ENCODE results near the gene HOXB1. TPM values are rescaled to one million over a fixed set of nuclear protein-coding genes. Genes with fewer than 3 reads are reported as not detected.
"Not testable (repeated sequence)": the region's sequence is repeated elsewhere in the genome, so short reads cannot be mapped to it uniquely, and the experiment has no call there.

Gene HOXB1
- polyA plus RNA-seq, 1 donor (not counting 4 experiments of a cell fraction or from before 2014, with no cell fraction given), result not detected

GRCh38 chr17:48483004-48483403 lies 47.8 kb downstream of the HOXB1 start:
- DNase-seq (ENCODE audit: low read depth, low spot score), result peak; percentile 59
- peaks cover 61% of the 10 kb centered on the region for H3K4me1 ChIP-seq (ENCODE audit: control insufficient read depth, extremely low read depth, insufficient read depth, low read length)
- no peak overlapping the region for H2AFZ ChIP-seq (ENCODE audit: control insufficient read depth, low read length)
- H3K9ac ChIP-seq (ENCODE audit: control insufficient read depth, extremely low read depth, insufficient read depth, low read length), result peak overlapping the region; percentile 73
- no peak overlapping the region for H3K4me3 ChIP-seq (ENCODE audit: control insufficient read depth in 2 of 3, extremely low read depth in 1 of 3, insufficient read depth in 2 of 3, low read depth in 1 of 3, low read length in 3 of 3)
- no peaks in the 10 kb centered on the region for H3K27me3 ChIP-seq (ENCODE audit: control insufficient read depth, extremely low read depth, insufficient read depth, low read length)
- TF ChIP-seq CTCF (optimal IDR thresholded peaks at IDR 0.05 in 1 of 3, IDR thresholded peaks at IDR 0.05 in 1 of 3, conservative IDR thresholded peaks at IDR 0.05 in 1 of 3; ENCODE audit: extremely low read depth in 1 of 3, insufficient read depth in 2 of 3, low read length in 3 of 3) (no peak), EZH2 (IDR thresholded peaks at IDR 0.05; ENCODE audit: low read length) (no peak)
- H3K79me2 ChIP-seq (ENCODE audit: control insufficient read depth, insufficient read depth, low read length), result no peaks in the 10 kb centered on the region
- no peaks in the 10 kb centered on the region for H3K9me1 ChIP-seq (ENCODE audit: control insufficient read depth, extremely low read depth, insufficient read depth, low read length)
- H3K9me3 ChIP-seq (ENCODE audit: control insufficient read depth, low read depth, low read length), result no peaks in the 10 kb centered on the region
- H3K36me3 ChIP-seq (ENCODE audit: control insufficient read depth in 2 of 2, extremely low read depth in 1 of 2, insufficient read depth in 2 of 2, low read length in 2 of 2), result no peaks in the 10 kb centered on the region
- dilution Hi-C loops (cut with MboI; ENCODE audit: extremely low pct_ligation_motif_present, low sequenced_read_pairs), result no loop called here
- H3K4me2 ChIP-seq (ENCODE audit: control insufficient read depth, extremely low read depth, insufficient read depth, low read depth, low read length), result peak overlapping the region; percentile 80
- H4K20me1 ChIP-seq (ENCODE audit: control insufficient read depth, extremely low read depth, insufficient read depth, low read length), result no peaks in the 10 kb centered on the region
- peak overlapping the region; percentile 94 for H3K27ac ChIP-seq (ENCODE audit: control insufficient read depth, insufficient read depth, low read length)
- FAIRE-seq, result no peak

GRCh38 chr17:48482301-48482700 lies 48.5 kb downstream of the HOXB1 start:
- H3K79me2 ChIP-seq (ENCODE audit: control insufficient read depth, insufficient read depth, low read length); H3K36me3 ChIP-seq (ENCODE audit: control insufficient read depth in 2 of 2, extremely low read depth in 1 of 2, insufficient read depth in 2 of 2, low read length in 2 of 2); DNase-seq (ENCODE audit: low read depth, low spot score); dilution Hi-C loops (cut with MboI; ENCODE audit: extremely low pct_ligation_motif_present, low sequenced_read_pairs); H3K27me3 ChIP-seq (ENCODE audit: control insufficient read depth, extremely low read depth, insufficient read depth, low read length); H3K9me3 ChIP-seq (ENCODE audit: control insufficient read depth, low read depth, low read length); H3K4me3 ChIP-seq (ENCODE audit: control insufficient read depth in 2 of 3, extremely low read depth in 1 of 3, insufficient read depth in 2 of 3, low read depth in 1 of 3, low read length in 3 of 3); H4K20me1 ChIP-seq (ENCODE audit: control insufficient read depth, extremely low read depth, insufficient read depth, low read length); H3K9me1 ChIP-seq (ENCODE audit: control insufficient read depth, extremely low read depth, insufficient read depth, low read length); H2AFZ ChIP-seq (ENCODE audit: control insufficient read depth, low read length); FAIRE-seq: not testable (repeated sequence)
- peak overlapping the region; percentile 94 for H3K27ac ChIP-seq (ENCODE audit: control insufficient read depth, insufficient read depth, low read length)
- H3K9ac ChIP-seq (ENCODE audit: control insufficient read depth, extremely low read depth, insufficient read depth, low read length), result peak overlapping the region; percentile 73
- peak overlapping the region; percentile 27 for H3K4me2 ChIP-seq (ENCODE audit: control insufficient read depth, extremely low read depth, insufficient read depth, low read depth, low read length)
- H3K4me1 ChIP-seq (ENCODE audit: control insufficient read depth, extremely low read depth, insufficient read depth, low read length), result peaks cover 57% of the 10 kb centered on the region

GRCh38 chr17:48479014-48479402 lies 51.8 kb downstream of the HOXB1 start:
- Histone ChIP-seq H3K9me1 (ENCODE audit: control insufficient read depth, extremely low read depth, insufficient read depth, low read length) (no peaks in the 10 kb centered on the region), H2AFZ (ENCODE audit: control insufficient read depth, low read length) (no peak overlapping the region), H3K9ac (ENCODE audit: control insufficient read depth, extremely low read depth, insufficient read depth, low read length) (no peak overlapping the region), H3K4me3 (ENCODE audit: control insufficient read depth in 2 of 3, extremely low read depth in 1 of 3, insufficient read depth in 2 of 3, low read depth in 1 of 3, low read length in 3 of 3) (no peak overlapping the region), H3K9me3 (ENCODE audit: control insufficient read depth, low read depth, low read length) (no peaks in the 10 kb centered on the region), H4K20me1 (ENCODE audit: control insufficient read depth, extremely low read depth, insufficient read depth, low read length) (no peaks in the 10 kb centered on the region), H3K36me3 (ENCODE audit: control insufficient read depth in 2 of 2, extremely low read depth in 1 of 2, insufficient read depth in 2 of 2, low read length in 2 of 2) (no peaks in the 10 kb centered on the region), H3K4me1 (ENCODE audit: control insufficient read depth, extremely low read depth, insufficient read depth, low read length) (peaks cover 25% of the 10 kb centered on the region), H3K79me2 (ENCODE audit: control insufficient read depth, insufficient read depth, low read length) (no peaks in the 10 kb centered on the region), H3K27ac (ENCODE audit: control insufficient read depth, insufficient read depth, low read length) (no peak overlapping the region), H3K4me2 (ENCODE audit: control insufficient read depth, extremely low read depth, insufficient read depth, low read depth, low read length) (no peak overlapping the region), H3K27me3 (ENCODE audit: control insufficient read depth, extremely low read depth, insufficient read depth, low read length) (no peaks in the 10 kb centered on the region)
- DNase-seq (ENCODE audit: low read depth, low spot score) (no peak), FAIRE-seq (no peak)
- dilution Hi-C loops (cut with MboI; ENCODE audit: extremely low pct_ligation_motif_present, low sequenced_read_pairs), result no loop called here
- TF ChIP-seq EZH2 (IDR thresholded peaks at IDR 0.05; ENCODE audit: low read length) (no peak), CTCF (optimal IDR thresholded peaks at IDR 0.05 in 1 of 3, IDR thresholded peaks at IDR 0.05 in 1 of 3, conservative IDR thresholded peaks at IDR 0.05 in 1 of 3; ENCODE audit: extremely low read depth in 1 of 3, insufficient read depth in 2 of 3, low read length in 3 of 3) (no peak)

All from keratinocyte (primary cell).